Naive thymus-derived CD8-positive, alpha-beta T cell (primary cell): ENCODE measurements around the gene MPZ. TPM values are rescaled to one million over a fixed set of nuclear protein-coding genes. Genes with fewer than 3 reads are reported as not detected.

Experiments
- polyA plus RNA-seq, 3 donors: library from polyadenylated mRNA; unstranded; fragments of 300-500 nt; fragmentation: Illumina TruSeq; gene quantifications; one replicate each; pipeline ENCODE4 v1.2.3, GENCODE V29; 2021
- total RNA-seq, 8 experiments: library from RNA in 2 of 8; stranded (reverse) in 2 of 8; gene quantifications; one replicate each; pipeline ENCODE4 v1.2.3 and lab custom pipeline; 2021 to 2026

MPZ gene
- total and polyA plus RNA-seq, 5 experiments from 2014 or later: 11.9 to 12.2 TPM; not detected in 3

Other genes with a start within 250 kb of the MPZ start
- 100 to 1,000 TPM; 220 to 233 TPM for gene ARHGAP30, start 240.1 kb downstream of the MPZ start, total RNA-seq
- 100 to 1,000 TPM; 110 to 207 (median 136) TPM for gene ARHGAP30, start 240.1 kb downstream of the MPZ start, polyA plus RNA-seq
- not detected for gene NECTIN4, start 220.4 kb downstream of the MPZ start, total RNA-seq
- gene NECTIN4, start 220.4 kb downstream of the MPZ start, polyA plus RNA-seq: not detected
- under 1 TPM; 0.60 to 0.96 TPM for gene KLHDC9, start 211.6 kb downstream of the MPZ start, total RNA-seq
- 1 to 10 TPM in 1 of 3 donors, under 1 TPM in 2; 0.30 to 1.5 (median 0.62) TPM for gene KLHDC9, start 211.6 kb downstream of the MPZ start, polyA plus RNA-seq
- 10 to 100 TPM; 37.9 to 41.4 TPM for gene PFDN2, start 191.9 kb downstream of the MPZ start, total RNA-seq
- 10 to 100 TPM; 74.6 to 91.3 (median 86.0) TPM for gene PFDN2, start 191.9 kb downstream of the MPZ start, polyA plus RNA-seq
- 10 to 100 TPM; 43.5 to 46.4 TPM for gene NIT1, start 191.9 kb downstream of the MPZ start, total RNA-seq
- 10 to 100 TPM; 16.8 to 25.0 (median 18.3) TPM for gene NIT1, start 191.9 kb downstream of the MPZ start, polyA plus RNA-seq
- 10 to 100 TPM; 35.3 to 38.6 TPM for gene DEDD, start 177.3 kb downstream of the MPZ start, total RNA-seq
- 10 to 100 TPM; 29.0 to 35.4 (median 29.3) TPM for gene DEDD, start 177.3 kb downstream of the MPZ start, polyA plus RNA-seq
- 100 to 1,000 TPM; 116 to 118 TPM for gene UFC1, start 156.0 kb downstream of the MPZ start, total RNA-seq
- 100 to 1,000 TPM; 148 to 158 (median 155) TPM for gene UFC1, start 156.0 kb downstream of the MPZ start, polyA plus RNA-seq
- 10 to 100 TPM; 59.2 to 63.8 TPM for gene USP21, start 150.5 kb downstream of the MPZ start, total RNA-seq
- gene USP21, start 150.5 kb downstream of the MPZ start, polyA plus RNA-seq: 10 to 100 TPM; 13.8 to 31.4 (median 14.6) TPM
- 10 to 100 TPM; 76.2 to 82.1 TPM for gene PPOX, start 143.5 kb downstream of the MPZ start, total RNA-seq
- 10 to 100 TPM; 12.0 to 17.8 (median 15.7) TPM for gene PPOX, start 143.5 kb downstream of the MPZ start, polyA plus RNA-seq
- 10 to 100 TPM; 81.0 to 97.4 TPM for gene B4GALT3, start 132.5 kb downstream of the MPZ start, total RNA-seq
- gene B4GALT3, start 132.5 kb downstream of the MPZ start, polyA plus RNA-seq: 10 to 100 TPM; 35.4 to 49.9 (median 37.6) TPM
- gene ADAMTS4, start 110.9 kb downstream of the MPZ start, total RNA-seq: 1 to 10 TPM; 4.8 to 7.0 TPM
- under 1 TPM; 0.07 to 0.34 (median 0.22) TPM for gene ADAMTS4, start 110.9 kb downstream of the MPZ start, polyA plus RNA-seq
- gene NDUFS2, start 107.6 kb downstream of the MPZ start, total RNA-seq: 100 to 1,000 TPM; 126 to 127 TPM
- 100 to 1,000 TPM in 1 of 3 donors, 10 to 100 TPM in 2; 78.6 to 106 (median 95.4) TPM for gene NDUFS2, start 107.6 kb downstream of the MPZ start, polyA plus RNA-seq
- gene FCER1G, start 94.7 kb downstream of the MPZ start, total RNA-seq: 10 to 100 TPM; 27.7 to 31.8 TPM
- 100 to 1,000 TPM in 1 of 3 donors, 10 to 100 TPM in 2; 67.1 to 107 (median 84.4) TPM for gene FCER1G, start 94.7 kb downstream of the MPZ start, polyA plus RNA-seq
- gene APOA2, start 86.3 kb downstream of the MPZ start, total RNA-seq: not detected
- gene APOA2, start 86.3 kb downstream of the MPZ start, polyA plus RNA-seq: not detected
- gene TOMM40L, start 83.9 kb downstream of the MPZ start, total RNA-seq: 10 to 100 TPM in 1 of 2 experiments, 1 to 10 TPM in 1; 9.6 to 11.3 TPM
- 1 to 10 TPM; 4.9 to 8.1 (median 8.0) TPM for gene TOMM40L, start 83.9 kb downstream of the MPZ start, polyA plus RNA-seq
- not detected for gene NR1I3, start 71.8 kb downstream of the MPZ start, total RNA-seq
- under 1 TPM in 1 of 3 donors, not detected in 2; 0.19 TPM for gene NR1I3, start 71.8 kb downstream of the MPZ start, polyA plus RNA-seq
- not detected for gene PCP4L1, start 51.2 kb downstream of the MPZ start, total RNA-seq
- gene PCP4L1, start 51.2 kb downstream of the MPZ start, polyA plus RNA-seq: not detected
- 100 to 1,000 TPM; 113 to 127 TPM for gene SDHC, start 4.4 kb upstream of the MPZ start, total RNA-seq
- 100 to 1,000 TPM; 212 to 297 (median 217) TPM for gene SDHC, start 4.4 kb upstream of the MPZ start, polyA plus RNA-seq
- not detected for gene CFAP126, start 57.9 kb upstream of the MPZ start, total RNA-seq
- not detected for gene CFAP126, start 57.9 kb upstream of the MPZ start, polyA plus RNA-seq
- under 1 TPM; 0.34 to 0.52 TPM for gene FCGR2A, start 195.5 kb upstream of the MPZ start, total RNA-seq
- under 1 TPM in 2 of 3 donors, not detected in 1; 0.41 to 0.84 TPM for gene FCGR2A, start 195.5 kb upstream of the MPZ start, polyA plus RNA-seq
- 1 to 10 TPM; 3.1 to 3.6 TPM for gene HSPA6, start 214.6 kb upstream of the MPZ start, total RNA-seq
- under 1 TPM in 1 of 3 donors, not detected in 2; 0.06 TPM for gene HSPA6, start 214.6 kb upstream of the MPZ start, polyA plus RNA-seq
- gene FCGR3A, start 239.8 kb upstream of the MPZ start, total RNA-seq: 1 to 10 TPM in 1 of 2 experiments, under 1 TPM in 1; 0.74 to 1.1 TPM
- 10 to 100 TPM in 1 of 3 donors, 1 to 10 TPM in 2; 1.7 to 33.2 (median 2.3) TPM for gene FCGR3A, start 239.8 kb upstream of the MPZ start, polyA plus RNA-seq